ENCODE results near the gene IRAK3. TPM values are rescaled to one million over a fixed set of nuclear protein-coding genes. Genes with fewer than 3 reads are reported as not detected.

IRAK3 gene
- total RNA-seq, 4 donors from 2014 or later, result 3.0 to 26.4 (median 7.8) TPM

DNA sequence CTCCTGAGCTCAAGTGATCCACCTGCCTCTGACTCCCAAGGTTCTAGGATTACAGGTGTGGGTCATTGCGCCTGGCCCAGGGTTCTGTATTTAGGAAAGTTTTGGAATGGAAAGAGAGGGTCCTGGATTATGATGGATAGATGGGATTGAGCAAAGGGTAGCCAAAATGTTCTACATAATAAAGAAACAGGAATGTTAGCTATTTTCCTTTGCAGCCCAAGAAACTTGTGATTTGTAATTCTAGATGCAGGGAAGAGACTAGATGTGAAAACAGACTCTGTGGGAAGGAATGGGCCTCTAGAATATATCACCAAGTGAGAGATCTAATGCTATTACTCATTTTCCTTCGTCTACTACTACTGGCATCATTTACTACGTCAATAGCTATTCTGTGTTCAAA, 83.6 kb downstream of the IRAK3 start:
- no peaks in the 10 kb centered on the region for H3K4me1 ChIP-seq
- no peak for DNase-seq
- no peaks in the 10 kb centered on the region for H3K27me3 ChIP-seq
- H3K27ac ChIP-seq, result no peak overlapping the region
- H3K4me3 ChIP-seq, result no peak overlapping the region
- TF ChIP-seq, protein P1, sequence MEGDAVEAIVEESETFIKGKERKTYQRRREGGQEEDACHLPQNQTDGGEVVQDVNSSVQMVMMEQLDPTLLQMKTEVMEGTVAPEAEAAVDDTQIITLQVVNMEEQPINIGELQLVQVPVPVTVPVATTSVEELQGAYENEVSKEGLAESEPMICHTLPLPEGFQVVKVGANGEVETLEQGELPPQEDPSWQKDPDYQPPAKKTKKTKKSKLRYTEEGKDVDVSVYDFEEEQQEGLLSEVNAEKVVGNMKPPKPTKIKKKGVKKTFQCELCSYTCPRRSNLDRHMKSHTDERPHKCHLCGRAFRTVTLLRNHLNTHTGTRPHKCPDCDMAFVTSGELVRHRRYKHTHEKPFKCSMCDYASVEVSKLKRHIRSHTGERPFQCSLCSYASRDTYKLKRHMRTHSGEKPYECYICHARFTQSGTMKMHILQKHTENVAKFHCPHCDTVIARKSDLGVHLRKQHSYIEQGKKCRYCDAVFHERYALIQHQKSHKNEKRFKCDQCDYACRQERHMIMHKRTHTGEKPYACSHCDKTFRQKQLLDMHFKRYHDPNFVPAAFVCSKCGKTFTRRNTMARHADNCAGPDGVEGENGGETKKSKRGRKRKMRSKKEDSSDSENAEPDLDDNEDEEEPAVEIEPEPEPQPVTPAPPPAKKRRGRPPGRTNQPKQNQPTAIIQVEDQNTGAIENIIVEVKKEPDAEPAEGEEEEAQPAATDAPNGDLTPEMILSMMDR (IDR thresholded peaks at IDR 0.05), result no peak
- no peak for TF ChIP-seq POLR2A (IDR thresholded peaks at IDR 0.05)
- no peaks in the 10 kb centered on the region for H3K9me3 ChIP-seq
- H3K36me3 ChIP-seq, result no peaks in the 10 kb centered on the region

DNA sequence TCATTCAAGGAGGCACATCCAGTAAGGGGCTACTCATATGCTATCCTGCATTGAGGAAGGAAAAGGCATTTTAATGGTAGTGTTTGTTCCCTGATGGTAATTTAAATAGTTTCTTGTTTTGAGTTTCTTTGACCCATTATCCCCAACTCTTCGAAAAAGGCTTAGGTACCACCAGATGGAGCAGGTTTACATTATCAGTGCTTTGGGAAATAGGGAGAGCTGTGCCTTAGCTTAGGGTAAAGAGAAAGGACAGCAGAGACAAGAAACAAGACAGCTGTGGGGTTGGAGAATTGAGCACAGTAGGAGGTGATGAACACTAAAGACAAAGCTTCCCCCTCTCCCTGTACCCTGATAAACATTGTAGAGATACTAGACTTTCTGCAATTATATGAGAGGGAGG, 84.1 kb downstream of the IRAK3 start:
- no peak for TF ChIP-seq POLR2A (IDR thresholded peaks at IDR 0.05)
- TF ChIP-seq, protein P1 (IDR thresholded peaks at IDR 0.05), result no peak
- H3K4me3 ChIP-seq, result no peak overlapping the region
- H3K4me1 ChIP-seq, result no peaks in the 10 kb centered on the region
- H3K9me3 ChIP-seq, result no peaks in the 10 kb centered on the region
- DNase-seq, result no peak
- H3K27me3 ChIP-seq, result no peaks in the 10 kb centered on the region
- H3K27ac ChIP-seq, result no peak overlapping the region
- no peaks in the 10 kb centered on the region for H3K36me3 ChIP-seq

DNA sequence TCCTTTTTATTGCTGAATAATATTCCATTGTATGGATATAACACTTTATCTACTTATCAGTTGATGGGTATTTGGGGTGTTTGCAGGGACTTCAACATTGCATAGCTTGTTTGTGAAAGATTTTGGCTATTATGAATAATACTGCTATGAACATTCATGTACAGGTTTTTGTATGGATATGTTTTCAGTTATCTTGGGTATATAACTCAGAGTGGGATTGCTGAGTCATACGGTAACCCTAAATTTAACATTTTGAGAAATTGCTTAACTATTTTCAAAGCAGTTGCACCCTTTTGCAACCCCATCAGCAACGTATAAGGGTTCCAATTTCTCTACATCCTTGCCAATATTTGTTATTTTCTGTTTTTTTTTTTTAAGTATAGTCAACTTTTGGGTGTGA, 86.0 kb downstream of the IRAK3 start:
- no peaks in the 10 kb centered on the region for H3K36me3 ChIP-seq
- H3K4me3 ChIP-seq, result no peak overlapping the region
- H3K4me1 ChIP-seq, result no peaks in the 10 kb centered on the region
- no peak for DNase-seq
- H3K27ac ChIP-seq, result no peak overlapping the region
- no peak for TF ChIP-seq POLR2A (IDR thresholded peaks at IDR 0.05)
- TF ChIP-seq, protein P1 (IDR thresholded peaks at IDR 0.05), result no peak
- no peaks in the 10 kb centered on the region for H3K27me3 ChIP-seq
- H3K9me3 ChIP-seq, result no peaks in the 10 kb centered on the region

DNA sequence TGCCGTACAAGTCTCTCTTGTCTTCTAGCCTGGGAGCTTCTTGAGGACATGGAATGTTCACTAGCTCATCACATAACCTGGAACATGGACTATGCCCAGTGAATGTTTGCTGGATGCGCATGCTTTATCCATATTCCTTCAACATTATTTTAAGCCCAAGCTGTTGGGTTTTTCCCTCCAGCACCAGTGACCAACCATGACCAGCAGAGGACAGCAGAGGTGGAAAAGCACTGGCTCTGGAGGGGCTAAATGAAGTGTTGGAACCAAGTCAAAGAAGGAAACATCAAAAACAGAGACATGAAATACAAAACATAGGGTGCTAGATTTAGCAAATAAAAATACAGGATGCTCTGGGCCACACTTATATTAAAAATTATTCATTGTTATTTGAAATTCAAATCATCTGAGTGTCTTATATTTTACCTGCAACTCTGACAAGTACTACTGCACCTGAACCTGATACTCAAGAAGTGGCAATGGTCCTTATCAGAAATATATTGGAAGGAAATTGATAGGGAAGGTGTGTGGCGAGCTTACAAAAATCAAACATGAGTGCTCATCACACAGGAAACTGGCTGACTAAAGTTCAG, 90.2 kb downstream of the IRAK3 start:
- Histone ChIP-seq H3K27me3 (no peaks in the 10 kb centered on the region), H3K4me1 (no peaks in the 10 kb centered on the region), H3K4me3 (no peak overlapping the region), H3K9me3 (no peaks in the 10 kb centered on the region), H3K27ac (no peak overlapping the region), H3K36me3 (no peaks in the 10 kb centered on the region)
- DNase-seq, result no peak
- TF ChIP-seq POLR2A (IDR thresholded peaks at IDR 0.05), result no peak
- TF ChIP-seq, protein P1 (IDR thresholded peaks at IDR 0.05), result peak in 5 of 6 experiments; percentile 48 to 66 (median 57)

DNA sequence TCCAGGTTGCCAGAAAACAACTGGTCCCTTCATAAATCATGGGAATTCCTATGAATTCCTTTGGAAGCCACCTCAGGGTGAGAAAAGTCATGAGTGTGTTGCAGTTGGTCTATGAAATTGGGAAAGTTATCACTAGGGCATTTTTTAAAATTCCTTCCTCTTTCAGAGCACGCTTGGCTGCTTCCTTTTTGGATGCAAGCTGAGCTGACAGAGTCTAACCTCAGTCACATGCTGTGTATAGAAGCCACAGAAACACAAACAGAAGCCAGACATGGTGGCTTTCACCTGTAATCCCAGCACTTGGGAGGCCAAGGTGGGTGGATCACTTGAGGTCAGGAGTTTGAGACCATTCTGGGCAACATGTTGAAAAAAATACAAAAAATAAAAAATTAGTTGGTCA, 91.5 kb downstream of the IRAK3 start:
- TF ChIP-seq, protein P1 (IDR thresholded peaks at IDR 0.05), result no peak
- TF ChIP-seq POLR2A (IDR thresholded peaks at IDR 0.05), result no peak
- no peaks in the 10 kb centered on the region for H3K36me3 ChIP-seq
- no peak overlapping the region for H3K27ac ChIP-seq
- no peaks in the 10 kb centered on the region for H3K4me1 ChIP-seq
- H3K9me3 ChIP-seq, result no peaks in the 10 kb centered on the region
- DNase-seq, result no peak
- H3K4me3 ChIP-seq, result no peak overlapping the region
- no peaks in the 10 kb centered on the region for H3K27me3 ChIP-seq

DNA sequence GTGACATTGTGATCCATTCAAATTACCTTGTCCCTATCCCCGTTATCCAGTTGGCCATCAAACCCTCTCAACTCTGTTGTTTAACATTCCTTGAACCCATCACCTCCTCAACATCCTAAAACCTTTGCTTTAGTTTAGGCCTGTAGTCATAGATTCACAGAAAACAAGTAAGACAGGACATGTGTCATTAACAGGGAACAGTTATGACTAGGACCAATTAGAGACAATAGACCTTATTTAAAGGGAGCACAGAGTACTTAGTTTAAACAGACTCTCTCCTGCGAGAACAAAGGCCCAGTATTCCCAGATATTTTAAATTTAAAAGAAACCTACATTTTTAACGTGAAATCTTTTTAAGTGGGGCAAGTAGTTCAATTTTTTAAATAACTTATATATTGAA, 93.2 kb downstream of the IRAK3 start:
- H3K9me3 ChIP-seq, result no peaks in the 10 kb centered on the region
- H3K27me3 ChIP-seq, result no peaks in the 10 kb centered on the region
- no peak overlapping the region for H3K27ac ChIP-seq
- H3K4me3 ChIP-seq, result no peak overlapping the region
- H3K4me1 ChIP-seq, result no peaks in the 10 kb centered on the region
- H3K36me3 ChIP-seq, result no peaks in the 10 kb centered on the region
- TF ChIP-seq, protein P1 (IDR thresholded peaks at IDR 0.05), result no peak
- no peak for TF ChIP-seq POLR2A (IDR thresholded peaks at IDR 0.05)
- no peak for DNase-seq

Data from Peyer's patch (tissue), 4 donors.